ENCODE measurements around the gene PHF21B. TPM values are rescaled to one million over a fixed set of nuclear protein-coding genes. Genes with fewer than 3 reads are reported as not detected.

The PHF21B gene
- total RNA-seq, 1 experiment from 2014 or later, result 4.5 TPM

GRCh38 chr22:44895296-44896055 lies 114.3 kb downstream of the PHF21B start:
- H3K4me1 ChIP-seq (ENCODE audit: control insufficient read depth, insufficient read depth, low read length), result no peaks in the 10 kb centered on the region
- H3K36me3 ChIP-seq (ENCODE audit: control insufficient read depth, insufficient read depth, low read length), result no peaks in the 10 kb centered on the region
- DNase-seq (ENCODE audit: low read depth, low spot score), result no peak
- no peak for ATAC-seq
- H3K27ac ChIP-seq (ENCODE audit: low read length), result no peak overlapping the region
- no peak overlapping the region for H3K4me3 ChIP-seq (ENCODE audit: low read depth in 2 of 2, low read length in 2 of 2)
- ChIA-PET CTCF (no interaction called here), POLR2A (no interaction called here)
- intact Hi-C loops (cut with micrococcal nuclease; ENCODE audit: unreplicated experiment), result no loop called here
- no peaks in the 10 kb centered on the region for H3K27me3 ChIP-seq (ENCODE audit: control insufficient read depth, insufficient read depth, low read length)
- H3K9me3 ChIP-seq (ENCODE audit: control insufficient read depth, insufficient read depth, low read depth, low read length), result no peaks in the 10 kb centered on the region
- no TSS peak for BruUV-seq (replicated peaks)
- in situ Hi-C loops (cut with HindIII; ENCODE audit: low pct_unique_long_range_greater_than_20kb, low sequenced_read_pairs), result no loop called here
- TF ChIP-seq TCF7L2 (IDR thresholded peaks at IDR 0.05; ENCODE audit: low read depth, low read length), result no peak

GRCh38 chr22:44894782-44895181 lies 115.0 kb downstream of the PHF21B start:
- Histone ChIP-seq H3K4me3 (ENCODE audit: low read depth in 2 of 2, low read length in 2 of 2) (no peak overlapping the region), H3K27ac (ENCODE audit: low read length) (no peak overlapping the region), H3K36me3 (ENCODE audit: control insufficient read depth, insufficient read depth, low read length) (no peaks in the 10 kb centered on the region), H3K4me1 (ENCODE audit: control insufficient read depth, insufficient read depth, low read length) (no peaks in the 10 kb centered on the region), H3K27me3 (ENCODE audit: control insufficient read depth, insufficient read depth, low read length) (no peaks in the 10 kb centered on the region), H3K9me3 (ENCODE audit: control insufficient read depth, insufficient read depth, low read depth, low read length) (no peaks in the 10 kb centered on the region)
- ATAC-seq (no peak), DNase-seq (ENCODE audit: low read depth, low spot score) (no peak)
- in situ Hi-C loops (cut with HindIII; ENCODE audit: low pct_unique_long_range_greater_than_20kb, low sequenced_read_pairs), result no loop called here
- no peak for TF ChIP-seq REST (IDR thresholded peaks at IDR 0.05; ENCODE audit: insufficient read depth in 1 of 2, low read depth in 2 of 2, low read length in 1 of 2)
- TF ChIP-seq SIN3A (IDR thresholded peaks at IDR 0.05; ENCODE audit: borderline replicate concordance, insufficient read depth, low read depth, low read length), result no peak
- TF ChIP-seq CTCF (IDR thresholded peaks at IDR 0.05), result no peak
- TF ChIP-seq TCF7L2 (IDR thresholded peaks at IDR 0.05; ENCODE audit: low read depth, low read length), result no peak
- intact Hi-C loops (cut with micrococcal nuclease; ENCODE audit: unreplicated experiment), result no loop called here
- ChIA-PET POLR2A (interaction anchor here (0.6 kb wide), 1 partner anchor 934 kb away, joined by 3 read pairs; no protein-coding TSS in a partner anchor), CTCF (no interaction called here)
- no TSS peak for BruUV-seq (replicated peaks)

- no peaks in the 10 kb centered on the region for H3K9me3 ChIP-seq (ENCODE audit: control insufficient read depth, insufficient read depth, low read depth, low read length)
- no peaks in the 10 kb centered on the region for H3K27me3 ChIP-seq (ENCODE audit: control insufficient read depth, insufficient read depth, low read length)
- intact Hi-C loops (cut with micrococcal nuclease; ENCODE audit: unreplicated experiment) (no loop called here), in situ Hi-C loops (cut with HindIII; ENCODE audit: low pct_unique_long_range_greater_than_20kb, low sequenced_read_pairs) (no loop called here)
- H3K4me1 ChIP-seq (ENCODE audit: control insufficient read depth, insufficient read depth, low read length), result no peaks in the 10 kb centered on the region
- no peaks in the 10 kb centered on the region for H3K36me3 ChIP-seq (ENCODE audit: control insufficient read depth, insufficient read depth, low read length)
- no peak for TF ChIP-seq CTCF (IDR thresholded peaks at IDR 0.05)
- no peak for TF ChIP-seq POLR2AphosphoS5 (IDR thresholded peaks at IDR 0.05; ENCODE audit: low read depth, low read length)
- no peak for TF ChIP-seq REST (IDR thresholded peaks at IDR 0.05; ENCODE audit: insufficient read depth in 1 of 2, low read depth in 2 of 2, low read length in 1 of 2)
- TF ChIP-seq SIN3A (IDR thresholded peaks at IDR 0.05; ENCODE audit: borderline replicate concordance, insufficient read depth, low read depth, low read length), result no peak
- TF ChIP-seq TCF7L2 (IDR thresholded peaks at IDR 0.05; ENCODE audit: low read depth, low read length), result no peak
- ATAC-seq (no peak), DNase-seq (ENCODE audit: low read depth, low spot score) (no peak)
- BruUV-seq (replicated peaks), result no TSS peak
- H3K4me3 ChIP-seq (ENCODE audit: low read depth in 2 of 2, low read length in 2 of 2), result no peak overlapping the region
- H3K27ac ChIP-seq (ENCODE audit: low read length), result no peak overlapping the region
- ChIA-PET POLR2A (interaction anchor here (0.6 kb wide), 1 partner anchor 935 kb away, joined by 3 read pairs; no protein-coding TSS in a partner anchor), CTCF (interaction anchor here (0.6 kb wide), 1 partner anchor 73 kb away, joined by 3 read pairs; no protein-coding TSS in a partner anchor)
Measured at GRCh38 chr22:44894321-44894720, 115.5 kb downstream of the PHF21B start.
